GM13977 (cell line): ENCODE measurements around the gene HTR4.

ENCODE experiments used
- DNase-seq: peaks from one replicate; pipeline ENCODE4 v3.0.0; 2012; ENCODE audit warnings: low spot score
- in situ Hi-C: fragments of 300-500 bp; cut with MboI; formaldehyde crosslinking; loops from one replicate; pipeline ENCODE4 v1.12.0; 2022; ENCODE audit warnings: low sequenced_read_pairs, low pct_unique_long_range_greater_than_20kb, mixed read lengths, inconsistent platforms; ENCODE audit not compliant: unreplicated experiment
- TF ChIP-seq, protein P1 (sequence below): IDR thresholded peaks from 2 replicates; pipeline ENCODE4 v1.5.1; 2012; ENCODE audit warnings: mild to moderate bottlenecking, control low read depth; ENCODE audit not compliant: insufficient read depth; ENCODE audit errors: extremely low read depth, missing control alignments

HTR4 gene

DNA sequence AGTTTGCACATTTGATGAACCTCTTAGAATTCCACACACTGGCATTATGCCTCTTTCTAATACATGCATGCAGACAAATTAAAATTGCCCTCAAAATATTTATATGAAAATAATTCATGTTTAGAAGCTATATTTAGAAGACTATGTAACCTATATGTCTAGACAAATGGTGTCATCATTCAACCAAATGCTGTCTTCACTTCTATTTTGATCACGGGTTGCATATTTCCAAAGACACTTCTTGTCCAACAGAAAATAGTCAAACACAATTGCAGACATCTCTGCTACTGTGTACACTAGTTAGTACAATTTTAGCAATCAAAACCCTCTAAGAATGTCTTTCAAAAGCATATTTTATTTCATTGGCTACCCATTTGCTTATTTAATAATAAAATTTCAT lies 156.6 kb downstream of the HTR4 start:
- DNase-seq = no peak
- in situ Hi-C loops = no loop called here
- TF ChIP-seq, protein P1, sequence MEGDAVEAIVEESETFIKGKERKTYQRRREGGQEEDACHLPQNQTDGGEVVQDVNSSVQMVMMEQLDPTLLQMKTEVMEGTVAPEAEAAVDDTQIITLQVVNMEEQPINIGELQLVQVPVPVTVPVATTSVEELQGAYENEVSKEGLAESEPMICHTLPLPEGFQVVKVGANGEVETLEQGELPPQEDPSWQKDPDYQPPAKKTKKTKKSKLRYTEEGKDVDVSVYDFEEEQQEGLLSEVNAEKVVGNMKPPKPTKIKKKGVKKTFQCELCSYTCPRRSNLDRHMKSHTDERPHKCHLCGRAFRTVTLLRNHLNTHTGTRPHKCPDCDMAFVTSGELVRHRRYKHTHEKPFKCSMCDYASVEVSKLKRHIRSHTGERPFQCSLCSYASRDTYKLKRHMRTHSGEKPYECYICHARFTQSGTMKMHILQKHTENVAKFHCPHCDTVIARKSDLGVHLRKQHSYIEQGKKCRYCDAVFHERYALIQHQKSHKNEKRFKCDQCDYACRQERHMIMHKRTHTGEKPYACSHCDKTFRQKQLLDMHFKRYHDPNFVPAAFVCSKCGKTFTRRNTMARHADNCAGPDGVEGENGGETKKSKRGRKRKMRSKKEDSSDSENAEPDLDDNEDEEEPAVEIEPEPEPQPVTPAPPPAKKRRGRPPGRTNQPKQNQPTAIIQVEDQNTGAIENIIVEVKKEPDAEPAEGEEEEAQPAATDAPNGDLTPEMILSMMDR = no peak

DNA sequence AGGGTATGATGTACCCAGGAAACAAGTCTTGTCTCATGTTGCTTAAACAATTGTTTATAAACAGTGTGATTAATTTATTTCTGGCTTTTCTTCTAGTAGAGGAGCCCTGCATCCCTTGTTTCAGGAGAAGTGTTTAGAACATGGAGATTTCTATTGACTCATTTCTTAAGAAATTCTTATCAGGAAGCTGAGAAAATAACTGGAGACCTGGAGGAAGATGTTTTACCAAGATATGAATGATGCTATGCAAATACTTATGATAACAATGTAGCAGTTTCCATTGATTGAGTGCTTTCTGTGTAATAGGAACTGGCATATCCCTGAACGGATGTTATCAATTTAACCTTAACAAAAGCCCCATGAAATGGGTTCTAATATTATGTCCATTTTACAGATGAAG lies 162.0 kb downstream of the HTR4 start:
- TF ChIP-seq, protein P1 = no peak
- in situ Hi-C loops = no loop called here
- no peak for DNase-seq

DNA sequence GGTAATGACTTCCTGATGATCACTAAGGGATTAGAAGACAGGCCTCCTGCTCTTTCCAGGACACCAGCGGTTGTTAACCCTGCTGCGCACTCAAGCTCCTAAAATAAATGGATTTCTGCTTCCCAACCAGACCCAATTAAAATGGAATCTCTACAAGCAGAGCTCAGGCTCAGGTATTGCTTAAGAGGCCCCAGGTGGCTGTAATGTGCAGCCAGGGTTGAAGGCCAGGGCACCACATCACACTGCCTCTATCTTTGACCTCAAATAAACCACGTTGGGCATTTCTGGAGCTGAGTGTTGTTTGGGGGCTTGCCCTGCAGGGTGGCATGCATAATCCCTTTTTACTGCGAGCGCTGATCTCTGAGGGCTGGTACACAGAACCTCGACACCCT lies 162.5 kb downstream of the HTR4 start:
- in situ Hi-C loops = no loop called here
- TF ChIP-seq, protein P1 = no peak

DNA sequence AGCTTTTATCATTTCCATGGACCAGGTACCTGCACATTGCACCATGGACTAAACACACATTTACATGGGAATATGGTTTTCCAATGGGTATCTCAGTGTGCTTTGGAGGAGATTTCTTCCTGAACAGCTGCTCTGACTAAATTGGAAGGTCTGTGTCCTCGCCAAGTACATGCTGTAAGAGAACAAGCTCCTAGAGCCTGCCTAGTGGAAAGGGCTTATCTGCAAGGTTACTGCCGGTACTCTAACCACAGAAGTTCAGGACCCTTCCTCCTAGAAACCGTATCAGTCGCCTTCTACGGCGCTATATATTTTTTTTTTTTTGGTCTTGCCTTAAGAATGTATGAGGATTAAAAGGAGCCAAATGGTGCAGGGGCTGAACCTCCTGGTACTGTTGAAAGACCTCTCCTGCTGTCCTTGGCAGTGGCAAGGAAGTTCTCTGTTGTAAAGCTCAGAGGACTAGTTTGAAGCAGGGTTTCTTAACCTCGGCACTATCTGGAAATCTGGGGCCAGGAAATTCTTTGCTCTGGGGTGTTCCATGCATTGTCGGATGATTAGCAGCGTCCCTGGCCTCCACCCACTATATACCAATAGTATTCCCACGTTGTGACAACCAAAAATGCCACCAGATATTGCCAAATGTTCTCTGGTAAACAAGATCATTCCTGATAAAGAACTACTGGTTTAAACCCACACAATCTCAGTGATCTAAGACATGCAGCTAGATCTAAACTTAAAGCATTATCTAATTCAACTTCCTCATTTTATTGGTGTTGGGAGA lies 163.1 kb downstream of the HTR4 start:
- TF ChIP-seq, protein P1 = no peak
- DNase-seq = no peak
- in situ Hi-C loops = no loop called here

More for the DNA sequence above, 162.5 kb downstream of the HTR4 start:
- DNase-seq = no peak

DNA sequence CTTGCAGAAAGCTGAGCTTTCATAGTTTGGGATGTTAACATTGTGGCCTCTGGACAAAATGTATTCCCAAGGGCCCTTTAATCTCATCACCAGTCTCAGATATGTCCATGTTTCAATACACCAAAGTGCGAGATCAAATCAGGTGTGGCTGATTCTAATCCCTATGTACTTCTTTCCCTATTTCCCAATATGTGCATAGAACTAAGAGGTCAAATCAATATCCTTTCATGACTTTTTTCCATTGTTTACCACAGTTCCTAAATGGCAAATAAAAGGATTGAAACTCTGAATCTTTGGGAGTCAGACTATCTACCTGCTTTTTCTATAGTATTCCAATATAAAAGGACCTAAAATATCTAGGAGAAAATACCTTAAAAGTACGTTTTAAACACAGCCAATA lies 165.6 kb downstream of the HTR4 start:
- TF ChIP-seq, protein P1 = no peak
- DNase-seq = no peak
- in situ Hi-C loops = no loop called here

DNA sequence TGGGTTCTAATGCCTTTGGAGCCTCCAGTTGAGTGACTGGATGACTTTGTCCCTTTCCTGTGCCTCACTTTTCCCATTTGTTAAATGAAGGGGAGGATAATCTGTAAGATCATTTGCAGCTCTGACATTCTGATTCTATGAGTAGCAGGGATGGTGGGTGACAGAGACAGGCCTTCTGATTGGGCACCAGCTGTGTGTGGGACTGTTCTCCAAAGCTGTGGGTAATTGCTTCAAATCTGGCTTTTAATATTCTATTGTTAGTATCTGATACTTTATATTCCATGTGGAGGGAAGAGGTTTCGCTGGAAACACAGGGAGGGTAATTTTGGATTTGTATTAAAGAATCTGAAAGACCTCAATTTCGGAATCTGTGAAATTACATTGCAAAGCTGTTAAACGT lies 167.9 kb downstream of the HTR4 start:
- TF ChIP-seq, protein P1 = no peak
- in situ Hi-C loops = no loop called here
- no peak for DNase-seq

DNA sequence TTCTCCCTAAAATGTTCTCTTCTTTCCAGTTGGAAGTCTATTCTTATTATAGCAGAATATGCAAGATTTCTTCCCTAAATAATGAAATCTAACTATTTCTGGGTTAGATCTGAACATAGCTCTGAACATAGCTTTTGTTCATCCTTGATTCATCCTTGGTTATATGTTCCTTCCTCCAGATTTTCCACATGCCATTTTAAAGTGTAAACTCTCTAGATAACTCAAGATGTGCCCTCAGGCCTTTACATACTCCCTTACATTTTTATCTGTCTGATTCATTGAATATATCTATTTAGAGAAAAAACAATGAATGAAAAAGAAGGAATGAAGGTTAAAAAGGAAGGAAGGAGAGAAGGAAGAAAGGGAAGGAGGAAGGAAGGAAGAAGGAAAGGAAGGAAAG lies 169.7 kb downstream of the HTR4 start:
- in situ Hi-C loops = no loop called here
- TF ChIP-seq, protein P1 = no peak
- no peak for DNase-seq
